HG03342 (cell line): ENCODE results near the gene GNS.
"Not testable (repeated sequence)": the region's sequence is repeated elsewhere in the genome, so short reads cannot be mapped to it uniquely, and the experiment has no call there.

Source experiments
- ATAC-seq: cut with Tn5 transposase; IDR thresholded peaks from one replicate; pipeline ENCODE4 v1.9.1; 2021; ENCODE audit warnings: mild to moderate bottlenecking, moderate library complexity; ENCODE audit not compliant: unreplicated experiment

The GNS gene

GRCh38 chr12:64780132-64780530 is 20.9 kb upstream of the GNS start:
- no peak for ATAC-seq

- ATAC-seq, result no peak
These were observed 20.3 kb upstream of the GNS start for GRCh38 chr12:64779354-64779974.

- not testable (repeated sequence) for ATAC-seq
These were observed 16.0 kb upstream of the GNS start for GRCh38 chr12:64775147-64775736.

- no peak for ATAC-seq
These were observed 14.2 kb upstream of the GNS start for GRCh38 chr12:64773386-64773785.

GRCh38 chr12:64767495-64767894 is 8.3 kb upstream of the GNS start:
- ATAC-seq, result no peak

DNA sequence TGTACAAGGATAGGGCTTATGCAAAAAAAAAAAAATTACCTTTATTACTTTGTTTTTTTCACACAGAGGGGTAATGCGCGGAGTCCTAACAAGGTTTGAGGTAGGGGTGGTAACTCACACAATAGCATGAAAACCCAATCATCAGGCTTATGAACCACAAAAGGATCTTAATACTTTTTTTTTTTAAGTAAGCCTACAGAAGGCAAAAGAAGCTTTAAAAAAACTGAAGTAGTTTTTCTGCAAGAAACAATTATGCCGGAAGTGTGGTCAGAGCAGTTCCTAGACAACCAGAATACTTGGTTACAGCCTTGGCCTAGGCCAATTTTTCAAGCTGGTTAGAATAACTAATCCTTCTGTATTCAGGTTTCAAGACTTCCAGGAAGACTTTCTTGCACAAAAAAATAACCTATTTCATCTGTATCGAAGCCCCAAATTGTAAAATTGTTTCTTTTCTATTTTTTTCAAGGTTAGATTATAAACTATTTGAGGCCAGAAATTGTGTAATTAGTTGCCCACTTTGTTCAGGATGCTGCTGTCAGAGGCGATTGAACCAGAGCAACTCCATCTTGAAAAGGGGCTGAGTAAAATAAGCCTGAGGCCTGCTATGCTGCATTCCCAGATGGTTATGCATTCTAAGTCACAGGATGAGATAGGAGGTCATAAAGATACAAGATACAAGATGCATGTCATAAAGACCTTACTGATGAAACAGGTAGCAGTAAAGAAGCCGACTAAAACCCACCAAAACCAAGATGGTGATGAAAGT is 1.8 kb upstream of the GNS start:
- ATAC-seq, result no peak

DNA sequence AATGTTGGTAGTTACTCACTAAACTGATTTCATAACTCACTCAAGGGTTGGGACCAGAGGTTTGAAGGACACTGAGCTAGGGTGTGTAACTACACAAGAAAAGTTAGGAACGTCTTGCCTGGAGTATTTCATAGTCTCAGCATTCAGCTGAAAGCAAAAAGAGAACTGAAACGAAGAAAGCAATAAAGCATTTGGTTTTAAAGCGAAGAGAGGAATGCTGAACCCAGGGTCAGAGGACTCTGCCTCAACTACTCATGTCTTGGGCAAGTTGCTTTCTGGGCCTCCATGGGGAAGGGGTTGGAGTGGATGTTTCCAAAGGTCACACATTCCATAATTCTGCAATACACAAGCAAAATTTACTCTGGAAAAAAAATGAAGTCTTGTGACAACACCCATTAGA is 1.4 kb downstream of the GNS start:
- ATAC-seq, result no peak

GRCh38 chr12:64756376-64756775 is 2.8 kb downstream of the GNS start:
- ATAC-seq, result peak; percentile 52

DNA sequence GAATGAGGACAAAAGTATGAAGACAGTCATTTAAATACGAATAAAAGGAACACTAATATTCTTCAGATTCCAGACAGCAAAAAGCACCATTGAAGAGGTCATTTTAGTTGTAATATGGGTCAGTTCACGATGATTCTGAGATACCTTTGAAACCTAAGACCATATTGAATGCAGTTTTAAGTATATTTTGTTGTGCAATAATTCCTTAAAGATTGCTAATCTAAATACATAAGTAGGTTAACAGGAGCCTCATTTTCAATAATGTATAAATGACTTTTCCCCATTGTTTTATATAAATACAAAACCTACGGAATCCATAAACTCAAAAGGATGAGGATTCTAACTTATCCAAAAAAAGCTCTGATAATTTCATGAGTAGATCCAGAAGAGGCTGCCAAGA is 5.8 kb downstream of the GNS start:
- no peak for ATAC-seq

DNA sequence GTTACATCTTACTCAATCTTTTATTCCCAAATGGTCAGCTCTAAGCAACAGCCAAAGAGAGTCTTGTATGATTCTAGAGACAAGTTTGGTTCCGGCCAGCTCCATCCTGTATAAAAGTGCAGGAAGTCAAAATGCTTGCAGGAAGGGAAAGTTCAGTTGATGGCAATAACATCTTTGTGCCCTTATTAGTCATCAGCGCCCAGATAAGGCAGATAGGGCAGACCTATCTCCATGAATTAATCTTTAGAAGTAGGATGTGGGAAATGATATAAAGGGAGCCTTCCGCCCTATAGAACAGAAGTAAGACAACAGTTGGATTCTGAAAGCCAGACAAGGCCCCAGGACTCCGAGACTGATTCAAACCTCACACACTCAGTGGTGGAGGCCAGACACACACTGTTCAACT is 6.4 kb downstream of the GNS start:
- ATAC-seq, result no peak

- no peak for ATAC-seq
These were observed 7.2 kb downstream of the GNS start for GRCh38 chr12:64752032-64752431.

DNA sequence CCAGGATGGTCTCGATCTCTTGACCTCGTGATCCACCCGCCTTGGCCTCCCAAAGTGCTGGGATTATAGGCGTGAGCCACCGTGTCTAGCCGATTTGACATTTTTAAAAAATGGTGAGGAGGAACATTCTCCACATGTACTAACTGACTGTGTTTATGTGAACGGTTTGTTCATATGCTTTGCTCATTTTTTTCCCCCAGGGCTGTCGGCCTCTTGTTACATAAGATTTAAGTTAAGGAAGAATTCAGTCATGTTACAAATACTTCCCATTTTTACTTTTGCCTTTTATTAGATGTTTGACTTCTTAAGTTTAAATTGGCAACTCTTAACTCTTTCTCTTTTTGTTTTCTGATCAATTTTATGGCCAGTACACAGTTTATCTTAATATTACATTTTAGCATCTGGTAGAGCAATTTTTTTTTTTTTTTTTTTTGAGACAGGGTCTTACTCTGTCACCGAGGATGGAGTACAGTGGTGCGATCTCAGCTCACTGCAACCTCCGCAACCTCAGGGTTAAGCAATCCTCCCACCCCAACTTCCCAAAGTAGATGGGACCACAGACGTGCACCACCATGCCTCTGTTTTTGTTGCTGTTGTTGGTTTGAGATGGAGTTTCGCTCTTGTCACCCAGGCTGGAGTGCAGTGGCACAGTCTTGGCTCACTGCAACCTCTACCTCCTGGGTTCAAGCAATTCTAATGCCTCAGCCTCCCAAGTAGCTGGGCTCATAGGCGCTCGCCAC is 9.6 kb downstream of the GNS start:
- no peak for ATAC-seq

- no peak for ATAC-seq
These were observed 11.5 kb downstream of the GNS start for GRCh38 chr12:64747695-64748094.

- no peak for ATAC-seq
These were observed 12.5 kb downstream of the GNS start for GRCh38 chr12:64746663-64747062.

- no peak for ATAC-seq
These were observed 13.2 kb downstream of the GNS start for GRCh38 chr12:64745980-64746379.

- no peak for ATAC-seq
These were observed 13.9 kb downstream of the GNS start for GRCh38 chr12:64745259-64745807.

DNA sequence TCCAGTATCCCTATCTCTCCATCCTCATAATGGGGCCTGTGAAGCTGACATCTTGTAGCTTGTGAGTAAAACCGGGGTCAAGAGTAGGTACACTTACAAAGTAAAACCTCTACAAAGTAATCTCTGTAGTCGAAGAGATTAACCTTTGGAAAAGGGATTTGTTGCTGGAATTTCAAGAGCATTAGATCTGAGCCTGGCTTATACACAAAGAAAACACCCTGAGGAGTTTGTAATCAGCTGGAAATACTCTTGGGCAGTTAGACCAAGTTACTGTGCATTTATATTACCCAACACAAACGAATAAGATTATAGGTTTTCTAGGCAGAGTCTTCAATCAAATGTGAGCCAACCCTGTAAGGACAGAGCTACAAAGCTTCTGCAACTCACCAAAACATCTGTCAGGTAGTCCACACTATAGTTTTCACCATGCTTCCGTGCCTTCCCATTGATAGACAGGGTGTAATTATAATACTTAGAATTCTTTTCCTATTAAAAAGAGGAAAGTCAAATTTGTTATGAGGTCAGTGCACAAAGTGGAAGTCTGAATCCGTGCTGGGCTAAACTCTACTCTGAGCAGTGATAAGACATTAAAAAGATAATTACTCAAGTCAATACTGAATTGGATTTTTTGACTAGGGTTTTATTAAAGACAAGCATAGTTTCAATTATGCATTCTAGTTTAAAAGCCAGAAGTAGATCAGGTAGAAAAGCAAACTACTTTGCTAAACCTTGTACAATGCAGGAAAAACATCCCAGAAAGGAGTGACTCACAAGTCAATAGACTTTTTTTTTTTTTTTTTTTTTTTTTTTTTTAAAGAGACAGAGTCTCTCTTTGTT is 14.6 kb downstream of the GNS start:
- no peak for ATAC-seq

DNA sequence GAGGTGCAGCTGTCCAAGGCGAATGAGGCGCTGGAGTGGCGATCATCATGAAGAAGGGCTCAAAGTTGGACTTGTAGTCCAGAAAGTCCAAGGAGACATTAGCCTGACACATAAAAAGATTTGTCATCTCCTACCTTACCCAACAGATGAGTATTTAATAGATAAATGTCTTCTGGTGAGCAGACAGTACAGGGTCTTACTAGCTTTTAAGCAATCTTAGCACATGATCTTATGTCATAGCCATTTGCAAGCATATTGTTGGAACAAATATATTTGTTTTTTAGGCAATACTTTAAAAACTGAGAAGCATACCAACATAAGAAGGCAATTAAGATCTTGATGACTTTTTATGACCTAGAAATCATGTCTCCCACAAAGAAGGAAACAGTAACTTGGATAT is 16.0 kb downstream of the GNS start:
- no peak for ATAC-seq

- no peak for ATAC-seq
These were observed 16.8 kb downstream of the GNS start for GRCh38 chr12:64742416-64742815.

DNA sequence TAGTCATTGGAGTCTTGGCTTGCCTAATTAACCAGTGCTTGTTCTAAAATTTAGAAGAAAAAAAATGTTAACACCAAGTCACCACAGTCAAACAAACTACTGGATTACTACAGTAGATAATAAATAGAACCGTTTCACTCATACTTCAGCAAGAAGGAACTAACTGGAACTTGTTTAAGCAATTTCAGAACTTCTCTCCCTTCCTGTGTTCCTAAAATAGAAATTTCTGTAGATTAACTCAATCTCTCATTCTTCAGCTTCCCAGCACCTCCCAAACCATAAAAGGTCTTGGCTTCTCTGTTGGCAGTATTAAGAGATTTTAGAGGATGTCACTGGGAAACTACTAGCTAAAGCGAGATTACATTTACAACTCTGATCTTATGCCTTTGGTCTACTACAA is 18.6 kb downstream of the GNS start:
- ATAC-seq, result no peak
